Gastrocnemius medialis (tissue), 4 donors: ENCODE measurements around the gene PRAMEF7. TPM values are rescaled to one million over a fixed set of nuclear protein-coding genes. Genes with fewer than 3 reads are reported as not detected.
A peak's percentile ranks its signal among the peaks of the same experiment; 100 is the strongest.
"Not testable (repeated sequence)": the region's sequence is repeated elsewhere in the genome, so short reads cannot be mapped to it uniquely, and the experiment has no call there.

ENCODE experiments used
- ATAC-seq, 2 donors: fragments of 150-250 bp; one replicate each; pipeline ENCODE4 v1.9.1; 2016
- DNase-seq, 2 donors: peaks; one replicate each; pipeline ENCODE4 v3.0.0-alpha.2; 2019
- H3K27ac ChIP-seq, 4 donors: fragments of 200-600 bp; sonication (generic); 1 replicate in 1 of 4; 2 replicates in 3 of 4; pipeline ENCODE4 v1.5.1; 2016 to 2018; ENCODE audit warnings: mild to moderate bottlenecking in 2 of 4, moderate library complexity in 1 of 4
- H3K27me3 ChIP-seq, 3 donors: fragments of 200-600 bp; sonication (generic) in 2 of 3; 1 replicate in 1 of 3; 2 replicates in 2 of 3; pipeline versions ENCODE4 v1.5.1 to v1.6.0; 2016 to 2019; ENCODE audit warnings: mild to moderate bottlenecking in 1 of 3, moderate library complexity in 1 of 3
- H3K36me3 ChIP-seq, 2 donors: fragments of 200-600 bp; sonication (generic) in 1 of 2; one replicate each; pipeline ENCODE4 v1.5.1; 2017 to 2018
- H3K4me1 ChIP-seq, 2 donors: fragments of 200-600 bp; sonication (generic) in 1 of 2; one replicate each; pipeline ENCODE4 v1.5.1; 2016 to 2017; ENCODE audit warnings: mild to moderate bottlenecking in 2 of 2
- H3K4me3 ChIP-seq, 4 donors: fragments of 200-600 bp; sonication (generic) in 3 of 4; 1 replicate in 1 of 4; 2 replicates in 3 of 4; pipeline ENCODE4 v1.5.1; 2016 to 2019; ENCODE audit warnings: mild to moderate bottlenecking in 2 of 4
- H3K9me3 ChIP-seq, 3 donors: fragments of 200-600 bp; sonication (generic) in 2 of 3; 1 replicate in 1 of 3; 2 replicates in 2 of 3; pipeline ENCODE4 v1.5.1; 2016 to 2019
- in situ Hi-C, 4 donors: fragments of 200-750 bp; cut with MboI; loops; one replicate each; pipeline versions ENCODE4 v1.15.0 to v1.8.0; 2017; ENCODE audit warnings: low sequenced_read_pairs in 4 of 4
- intact Hi-C: fragments of 100-400 bp; cut with DNase I; formaldehyde crosslinking; loops from one replicate; pipeline ENCODE4 v1.15.1; 2023; ENCODE audit warnings: low total_unique reads
- total RNA-seq, 4 donors: library from RNA; depleted of rRNA; stranded (reverse); fragments of >200 nt; gene quantifications; one replicate each; pipeline versions ENCODE4 v1.1.0 to v1.2.3, GENCODE V29; 2016
- TF ChIP-seq, protein P1 (sequence below), 5 experiments: fragments of 450-650 bp in 3 of 5; fragments of 200-600 bp in 2 of 5; sonication (generic) in 2 of 5; IDR thresholded peaks in 4 of 5; conservative IDR thresholded peaks in 1 of 5; 1 replicate in 4 of 5; 2 replicates in 1 of 5; pipeline ENCODE4 v1.5.1; 2016 to 2019; ENCODE audit warnings: antibody characterized with exemption in 5 of 5, mild to moderate bottlenecking in 3 of 5, moderate library complexity in 3 of 5

PRAMEF7 gene
- not detected for total RNA-seq

DNA sequence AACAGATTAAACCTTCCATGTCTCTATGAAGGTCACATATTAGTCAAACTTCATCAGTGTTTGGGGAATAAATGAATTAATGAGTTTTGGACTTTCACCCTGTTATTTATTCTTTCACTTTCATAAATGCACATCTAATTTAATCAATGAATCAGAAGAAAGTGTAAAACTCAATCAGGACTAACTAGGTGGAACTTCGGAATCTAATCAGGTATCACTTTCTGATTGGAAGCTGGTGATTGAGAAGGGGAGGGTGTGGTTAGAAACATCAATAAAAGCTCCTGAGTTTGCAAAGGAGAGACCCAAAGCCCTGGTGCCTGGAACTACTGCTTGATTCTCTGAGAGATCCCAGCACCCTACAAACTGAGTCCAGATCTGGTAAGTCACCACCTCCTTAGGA lies at the start of gene PRAMEF7:
TSS of gene PRAMEF7 (plus strand) at position 301 of the 400 bp plus-strand sequence. CDS start 1,083 bp downstream, outside the sequence.
- ATAC-seq, intact Hi-C loops, H3K9me3 ChIP-seq, H3K4me3 ChIP-seq, DNase-seq, H3K27ac ChIP-seq, H3K36me3 ChIP-seq, H3K4me1 ChIP-seq, H3K27me3 ChIP-seq, in situ Hi-C loops: not testable (repeated sequence)

DNA sequence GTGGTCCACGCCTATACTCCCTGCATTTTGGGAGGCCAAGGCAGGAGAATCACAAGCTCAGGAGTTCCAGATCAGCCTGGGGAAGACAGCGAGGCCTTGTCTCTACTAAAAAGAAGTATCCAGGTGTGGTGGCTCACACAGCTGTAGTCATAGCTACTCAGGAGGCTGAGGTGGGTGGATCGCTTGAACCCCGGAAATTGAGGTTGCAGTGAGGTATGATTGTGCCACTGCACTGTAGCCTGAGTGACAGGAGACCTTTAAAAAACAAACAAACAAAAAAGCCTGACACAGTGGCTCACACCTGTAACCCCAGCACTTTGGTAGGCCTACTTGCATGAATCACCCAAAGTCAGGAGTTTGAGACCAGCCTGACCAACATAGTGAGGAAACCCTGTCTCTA lies 38.0 kb upstream of the PRAMEF7 start:
- DNase-seq, in situ Hi-C loops, H3K36me3 ChIP-seq, H3K4me1 ChIP-seq, H3K27me3 ChIP-seq, H3K4me3 ChIP-seq, H3K9me3 ChIP-seq, intact Hi-C loops, H3K27ac ChIP-seq, ATAC-seq: not testable (repeated sequence)

DNA sequence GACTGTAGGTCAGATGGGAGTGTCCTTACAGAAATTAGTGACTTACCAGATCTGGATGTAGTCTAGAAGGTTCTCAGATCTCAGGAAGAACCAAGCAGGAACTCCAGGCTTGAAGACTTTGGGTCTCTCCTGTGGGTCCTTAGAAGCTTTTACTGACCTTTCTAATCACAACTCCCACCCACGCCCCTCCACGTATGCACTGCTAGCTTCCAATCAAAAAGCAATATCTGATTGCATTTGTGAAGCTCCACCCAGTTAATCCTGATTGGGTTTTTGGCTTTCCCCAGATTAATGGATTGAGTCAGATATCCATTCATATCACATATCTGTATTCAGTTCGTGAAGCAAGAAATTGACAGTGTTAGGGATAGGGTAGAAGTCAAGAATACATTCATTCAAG lies 30.3 kb upstream of the PRAMEF7 start, which contains the start of gene PRAMEF4:
TSS of gene PRAMEF4 (minus strand) at position 101 of the 400 bp plus-strand sequence. CDS start 2,807 bp downstream, outside the sequence.
- intact Hi-C loops, H3K4me1 ChIP-seq, H3K36me3 ChIP-seq, H3K9me3 ChIP-seq, H3K4me3 ChIP-seq, DNase-seq, H3K27ac ChIP-seq, ATAC-seq, in situ Hi-C loops, H3K27me3 ChIP-seq: not testable (repeated sequence)

DNA sequence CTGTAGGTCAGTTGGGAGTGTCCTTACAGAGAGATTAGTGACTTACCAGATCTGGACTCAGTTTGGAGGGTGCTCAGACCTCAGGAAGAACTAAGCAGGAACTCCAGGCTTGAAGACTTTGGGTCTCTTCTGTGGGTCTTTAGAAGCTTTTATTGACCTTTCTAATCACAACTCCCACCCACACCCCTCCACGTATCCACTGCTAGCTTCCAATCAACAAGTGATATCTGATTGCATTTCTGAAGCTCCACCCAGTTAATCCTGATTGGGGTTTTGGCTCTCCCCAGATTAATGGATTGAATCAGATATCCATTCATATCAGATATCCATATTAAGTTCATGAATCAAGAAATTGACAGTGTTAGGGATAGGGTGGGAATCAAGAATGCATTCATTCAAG lies 18.2 kb upstream of the PRAMEF7 start, which contains the start of gene PRAMEF10:
TSS of gene PRAMEF10 (minus strand) at position 101 of the 400 bp plus-strand sequence. CDS start 2,423 bp downstream, outside the sequence.
- H3K4me1 ChIP-seq, H3K27ac ChIP-seq, H3K36me3 ChIP-seq, in situ Hi-C loops, H3K27me3 ChIP-seq, H3K9me3 ChIP-seq, DNase-seq, intact Hi-C loops, H3K4me3 ChIP-seq, ATAC-seq: not testable (repeated sequence)

DNA sequence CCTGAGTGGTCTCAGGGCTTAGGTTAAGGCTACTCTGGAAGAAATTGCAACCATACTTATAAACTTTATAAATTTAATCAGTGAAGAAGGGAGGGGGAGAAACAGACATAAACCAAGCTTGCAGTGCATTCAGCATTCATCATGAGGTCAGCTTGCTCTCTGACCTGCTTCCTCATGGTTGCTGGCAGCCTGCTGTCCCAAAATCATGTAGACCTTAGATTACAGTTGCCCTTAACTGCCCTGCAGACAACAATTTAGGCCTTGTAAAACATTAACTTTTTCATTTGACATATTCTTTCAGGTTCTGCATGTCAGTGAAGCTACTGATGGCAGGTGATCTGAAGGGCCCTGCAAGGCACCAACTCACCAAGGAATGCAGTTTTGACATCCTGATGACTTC lies 17.2 kb upstream of the PRAMEF7 start:
- H3K4me1 ChIP-seq, ATAC-seq, H3K4me3 ChIP-seq, H3K36me3 ChIP-seq, intact Hi-C loops, H3K27ac ChIP-seq, H3K27me3 ChIP-seq, DNase-seq, H3K9me3 ChIP-seq, in situ Hi-C loops: not testable (repeated sequence)

DNA sequence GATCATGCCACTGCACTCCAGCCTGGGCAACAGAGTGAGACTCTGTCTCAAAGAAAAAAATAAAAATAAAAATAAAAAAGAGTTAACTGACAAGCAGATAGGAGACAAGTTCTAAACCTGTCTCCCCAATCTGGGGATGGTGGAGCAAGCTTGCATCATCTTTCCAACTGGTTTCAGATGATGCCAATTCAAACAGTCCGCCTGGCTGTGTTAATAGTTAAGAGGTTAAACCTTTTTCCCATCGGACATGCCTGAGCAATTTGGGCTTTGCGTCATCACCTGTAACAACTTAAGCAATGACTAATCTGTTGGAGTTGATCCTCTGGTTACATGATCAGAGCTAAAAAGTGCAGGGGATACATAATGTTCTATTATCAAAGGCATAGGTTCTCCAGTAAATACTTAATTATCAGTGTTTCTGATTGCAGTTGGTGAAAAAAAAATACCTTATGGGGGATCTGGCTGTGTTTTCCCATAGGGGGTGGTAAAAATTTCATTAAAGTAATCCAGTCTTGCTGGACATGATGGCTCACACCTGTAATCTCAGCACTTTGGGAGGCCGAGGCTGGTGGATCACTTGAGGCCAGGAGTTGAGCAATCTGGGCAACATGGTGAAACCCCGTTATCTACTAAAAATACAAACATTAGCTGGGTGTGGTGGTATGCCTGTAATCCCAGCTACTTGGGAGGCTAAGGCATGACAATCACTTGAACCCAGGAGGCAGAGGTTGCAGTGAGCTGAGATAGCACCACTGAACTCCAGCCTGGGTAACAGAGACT lies 12.4 kb upstream of the PRAMEF7 start:
- in situ Hi-C loops, ATAC-seq, intact Hi-C loops: not testable (repeated sequence)

DNA sequence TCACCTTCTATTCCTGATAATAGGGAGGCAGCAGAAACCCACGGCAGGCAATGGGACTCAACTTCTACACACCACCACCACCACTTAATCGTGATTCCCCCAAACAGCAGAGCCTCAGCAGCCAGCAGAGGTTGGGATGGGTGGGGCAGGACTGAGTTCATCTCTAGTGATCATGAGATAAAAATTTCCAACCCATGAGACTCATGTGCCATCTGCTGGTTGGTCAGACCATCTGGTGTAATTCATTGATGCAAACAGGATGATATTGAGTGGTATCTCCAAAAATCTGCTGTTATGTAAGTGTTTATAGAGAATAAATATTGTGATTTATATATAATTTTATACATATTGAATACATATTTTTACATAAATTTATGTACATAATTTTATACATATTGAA lies 5.3 kb downstream of the PRAMEF7 start:
- H3K9me3 ChIP-seq, intact Hi-C loops, in situ Hi-C loops, ATAC-seq, H3K36me3 ChIP-seq, H3K27ac ChIP-seq, DNase-seq, H3K4me1 ChIP-seq, H3K27me3 ChIP-seq, H3K4me3 ChIP-seq: not testable (repeated sequence)
- TF ChIP-seq, protein P1, sequence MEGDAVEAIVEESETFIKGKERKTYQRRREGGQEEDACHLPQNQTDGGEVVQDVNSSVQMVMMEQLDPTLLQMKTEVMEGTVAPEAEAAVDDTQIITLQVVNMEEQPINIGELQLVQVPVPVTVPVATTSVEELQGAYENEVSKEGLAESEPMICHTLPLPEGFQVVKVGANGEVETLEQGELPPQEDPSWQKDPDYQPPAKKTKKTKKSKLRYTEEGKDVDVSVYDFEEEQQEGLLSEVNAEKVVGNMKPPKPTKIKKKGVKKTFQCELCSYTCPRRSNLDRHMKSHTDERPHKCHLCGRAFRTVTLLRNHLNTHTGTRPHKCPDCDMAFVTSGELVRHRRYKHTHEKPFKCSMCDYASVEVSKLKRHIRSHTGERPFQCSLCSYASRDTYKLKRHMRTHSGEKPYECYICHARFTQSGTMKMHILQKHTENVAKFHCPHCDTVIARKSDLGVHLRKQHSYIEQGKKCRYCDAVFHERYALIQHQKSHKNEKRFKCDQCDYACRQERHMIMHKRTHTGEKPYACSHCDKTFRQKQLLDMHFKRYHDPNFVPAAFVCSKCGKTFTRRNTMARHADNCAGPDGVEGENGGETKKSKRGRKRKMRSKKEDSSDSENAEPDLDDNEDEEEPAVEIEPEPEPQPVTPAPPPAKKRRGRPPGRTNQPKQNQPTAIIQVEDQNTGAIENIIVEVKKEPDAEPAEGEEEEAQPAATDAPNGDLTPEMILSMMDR (IDR thresholded peaks at IDR 0.05 in 4 of 5, conservative IDR thresholded peaks at IDR 0.05 in 1 of 5): peak in 1 of 5 experiments; percentile 20

More for the DNA sequence above, 12.4 kb upstream of the PRAMEF7 start:
- H3K4me1 ChIP-seq, H3K9me3 ChIP-seq, H3K4me3 ChIP-seq, H3K36me3 ChIP-seq, H3K27me3 ChIP-seq, DNase-seq, H3K27ac ChIP-seq: not testable (repeated sequence)

DNA sequence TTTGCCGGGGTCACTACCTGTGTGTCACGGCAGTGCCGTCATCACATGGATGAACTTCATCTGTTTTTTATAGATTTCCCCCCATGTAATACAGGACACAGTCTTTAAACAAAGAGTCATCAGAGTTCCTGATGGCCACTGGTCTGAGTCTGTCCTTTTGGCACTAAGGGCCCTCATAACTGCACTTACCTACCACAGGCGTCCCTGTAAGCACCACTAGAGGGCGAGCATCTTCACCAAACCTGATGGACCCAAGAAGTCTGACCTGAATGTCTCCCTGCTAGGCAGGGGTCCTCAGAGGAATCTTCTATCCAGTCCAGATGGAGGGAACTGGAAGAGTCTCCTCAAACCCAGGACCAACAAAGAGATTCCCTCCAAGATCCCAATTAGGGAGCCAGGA lies 8.0 kb downstream of the PRAMEF7 start:
- H3K27ac ChIP-seq, DNase-seq, intact Hi-C loops, in situ Hi-C loops, H3K36me3 ChIP-seq, H3K4me3 ChIP-seq, ATAC-seq, H3K4me1 ChIP-seq, H3K9me3 ChIP-seq, H3K27me3 ChIP-seq: not testable (repeated sequence)

DNA sequence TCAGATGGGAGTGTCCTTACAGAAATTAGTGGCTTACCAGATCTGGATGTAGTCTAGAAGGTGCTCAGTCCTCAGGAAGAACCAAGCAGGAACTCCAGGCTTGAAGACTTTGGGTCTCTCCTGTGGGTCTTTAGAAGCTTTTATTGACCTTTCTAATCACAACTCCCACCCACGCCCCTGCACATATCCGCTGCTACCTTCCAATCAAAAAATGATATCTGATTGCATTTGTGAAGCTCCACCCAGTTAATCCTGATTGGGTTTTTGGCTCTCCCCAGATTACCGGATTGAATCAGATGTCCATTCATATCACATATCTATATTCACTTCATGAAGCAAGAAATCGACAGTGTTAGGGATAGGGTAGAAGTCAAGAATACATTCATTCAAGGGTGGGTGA lies 31.1 kb downstream of the PRAMEF7 start, which contains the start of gene PRAMEF6:
TSS of gene PRAMEF6 (minus strand) at position 101 of the 400 bp plus-strand sequence. CDS start 5,062 bp downstream, outside the sequence.
- H3K9me3 ChIP-seq, in situ Hi-C loops, DNase-seq, H3K27ac ChIP-seq, H3K27me3 ChIP-seq, H3K4me3 ChIP-seq, H3K36me3 ChIP-seq, ATAC-seq, intact Hi-C loops, H3K4me1 ChIP-seq: not testable (repeated sequence)
